HG02973 (cell line): ENCODE measurements around the gene LIN28A.
"Not testable (repeated sequence)": the region's sequence is repeated elsewhere in the genome, so short reads cannot be mapped to it uniquely, and the experiment has no call there.

ENCODE experiments used
- ATAC-seq: cut with Tn5 transposase; IDR thresholded peaks from one replicate; pipeline ENCODE4 v1.9.1; 2021; ENCODE audit warnings: moderate library complexity; ENCODE audit not compliant: unreplicated experiment

Gene LIN28A, protein sequence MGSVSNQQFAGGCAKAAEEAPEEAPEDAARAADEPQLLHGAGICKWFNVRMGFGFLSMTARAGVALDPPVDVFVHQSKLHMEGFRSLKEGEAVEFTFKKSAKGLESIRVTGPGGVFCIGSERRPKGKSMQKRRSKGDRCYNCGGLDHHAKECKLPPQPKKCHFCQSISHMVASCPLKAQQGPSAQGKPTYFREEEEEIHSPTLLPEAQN

DNA sequence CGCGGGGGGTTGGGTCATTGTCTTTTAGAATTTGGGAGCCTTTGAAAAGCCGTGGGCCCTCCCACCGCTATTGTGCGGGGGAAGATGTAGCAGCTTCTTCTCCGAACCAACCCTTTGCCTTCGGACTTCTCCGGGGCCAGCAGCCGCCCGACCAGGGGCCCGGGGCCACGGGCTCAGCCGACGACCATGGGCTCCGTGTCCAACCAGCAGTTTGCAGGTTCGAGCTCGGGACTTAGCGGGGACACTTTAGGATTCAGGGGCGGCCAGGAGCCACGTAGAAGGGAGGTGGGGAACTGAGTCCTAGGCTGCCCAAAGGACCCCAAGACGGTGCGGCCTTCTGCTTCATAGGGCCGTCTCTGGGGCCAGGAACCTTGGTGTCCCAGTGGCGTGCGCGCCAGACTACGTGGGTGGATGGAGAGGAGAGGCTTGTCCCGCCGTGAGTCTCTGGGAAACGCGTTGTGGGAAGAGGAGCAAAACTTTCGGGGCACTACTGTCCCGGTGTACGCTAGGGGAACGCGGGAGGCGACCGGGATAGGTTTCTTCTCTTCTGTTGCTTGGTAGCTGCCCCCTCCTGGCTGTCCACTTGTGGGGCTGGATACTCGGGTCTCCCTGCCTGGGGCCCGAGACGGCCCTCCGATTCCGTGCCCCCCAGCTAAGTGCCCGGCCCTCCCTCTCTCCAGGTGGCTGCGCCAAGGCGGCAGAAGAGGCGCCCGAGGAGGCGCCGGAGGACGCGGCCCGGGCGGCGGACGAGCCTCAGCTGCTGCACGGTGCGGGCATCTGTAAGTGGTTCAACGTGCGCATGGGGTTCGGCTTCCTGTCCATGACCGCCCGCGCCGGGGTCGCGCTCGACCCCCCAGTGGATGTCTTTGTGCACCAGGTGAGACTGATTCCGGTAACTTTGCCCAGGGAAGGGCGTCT is at the start of gene LIN28A:
TSS of gene LIN28A (plus strand) at position 112 of the 918 bp plus-strand sequence. CDS start at position 187, 75 bp downstream.
- no peak for ATAC-seq

DNA sequence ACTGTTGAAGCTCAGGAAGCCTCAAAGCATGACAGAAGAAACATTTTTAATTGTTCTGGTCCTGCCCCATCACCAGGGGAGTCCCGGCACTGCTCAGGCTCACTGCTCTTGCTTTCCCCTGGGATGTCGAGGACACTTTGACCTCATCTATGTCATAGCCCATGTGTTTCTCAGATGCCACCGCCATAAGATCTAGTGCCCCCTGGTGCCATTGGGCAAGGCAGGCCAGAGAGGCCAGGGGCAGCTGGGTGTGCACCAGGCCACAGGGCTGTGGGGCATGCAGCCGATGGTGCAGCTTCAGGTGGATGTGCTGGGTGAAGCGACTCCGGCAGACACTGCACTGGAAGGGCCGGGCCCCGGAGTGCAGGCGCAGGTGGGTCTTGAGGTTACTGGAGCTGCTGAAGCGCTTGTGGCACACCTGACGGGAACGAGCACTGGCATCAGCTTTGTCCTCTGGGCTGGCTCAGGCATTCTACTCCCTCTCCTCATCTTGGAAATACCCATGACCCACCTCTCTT is 49.0 kb upstream of the LIN28A start:
- ATAC-seq = no peak

DNA sequence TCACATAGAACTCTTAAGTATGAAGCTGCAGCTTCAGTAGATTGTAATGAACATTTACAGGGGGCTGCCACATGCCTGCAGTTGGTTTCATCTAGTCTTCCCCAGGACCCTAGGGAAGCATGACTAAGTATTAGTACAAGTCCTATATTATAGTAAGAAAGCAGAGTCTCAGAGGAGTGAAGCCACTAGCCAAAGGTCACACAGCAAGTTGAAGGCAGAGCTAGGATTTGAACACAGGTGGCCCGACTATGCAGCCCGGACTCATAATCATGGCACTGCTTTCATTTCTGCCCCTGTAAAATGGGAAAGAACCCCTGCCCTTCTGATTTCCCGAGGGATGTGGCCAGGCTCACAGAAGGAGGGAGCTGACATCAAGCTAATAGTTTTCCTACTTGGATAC is 48.3 kb upstream of the LIN28A start:
- no peak for ATAC-seq

DNA sequence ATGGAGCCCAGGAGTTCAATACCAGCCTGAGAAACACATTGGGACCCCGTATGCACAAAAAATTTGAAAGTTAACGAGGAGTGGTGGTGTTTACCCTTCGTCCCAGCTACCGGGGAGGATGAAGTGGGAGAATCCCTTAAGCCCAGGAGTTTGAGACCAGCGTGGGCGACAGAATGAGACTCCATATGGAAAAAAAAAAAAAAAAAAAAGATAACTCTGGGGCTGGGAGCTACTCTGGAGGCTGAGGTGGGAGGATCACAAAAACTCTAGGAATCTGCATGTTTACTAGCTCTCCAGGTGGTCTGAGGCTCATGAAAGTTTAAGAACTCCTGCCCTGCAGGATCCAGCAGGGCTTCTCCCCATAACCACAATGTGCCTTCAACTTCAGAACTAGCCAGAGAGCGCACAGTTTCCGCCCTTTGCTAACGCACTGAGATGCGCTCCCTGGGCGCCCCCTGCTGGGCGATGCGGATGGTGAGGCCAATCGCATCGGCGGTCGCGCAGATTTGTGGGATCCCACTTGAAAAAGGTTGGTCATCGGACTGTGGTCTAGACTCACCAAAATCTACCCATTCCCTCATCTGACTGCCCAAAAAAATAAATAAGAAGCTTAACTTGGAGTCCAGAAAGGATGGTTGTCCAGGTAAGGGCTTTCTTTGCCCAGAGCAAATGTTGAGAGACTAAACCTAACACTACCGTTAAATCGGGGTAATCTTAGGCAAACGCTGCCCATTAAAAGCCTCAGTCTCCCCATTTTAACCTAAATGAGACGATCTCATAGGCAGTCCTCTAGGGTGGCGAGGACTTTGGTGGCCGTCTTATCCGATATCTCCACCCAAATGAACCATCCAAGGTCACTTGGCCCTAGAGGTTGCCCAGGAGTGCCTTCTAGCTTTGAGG is 46.8 kb upstream of the LIN28A start:
- ATAC-seq = no peak

DNA sequence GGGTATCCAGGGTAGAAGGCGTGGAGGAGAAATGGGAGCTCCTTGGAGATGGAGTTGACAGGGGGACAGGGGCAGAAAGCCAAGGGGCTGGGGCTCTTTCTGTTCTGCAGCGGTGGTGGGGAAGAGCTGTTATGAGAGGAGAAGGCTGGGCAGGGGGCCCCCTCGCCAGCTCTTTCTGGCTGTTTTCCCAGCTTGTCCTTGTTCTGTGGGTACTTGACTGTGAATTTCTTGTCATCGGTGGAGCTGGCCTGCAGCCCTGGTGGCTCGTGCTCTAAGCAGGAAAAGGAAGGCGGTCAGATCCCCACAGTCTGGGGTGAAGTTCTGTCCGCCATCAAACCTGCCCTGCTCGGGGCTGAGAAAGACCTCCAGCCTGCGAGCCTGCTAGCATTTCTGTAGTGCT is 45.7 kb upstream of the LIN28A start:
- ATAC-seq = no peak

DNA sequence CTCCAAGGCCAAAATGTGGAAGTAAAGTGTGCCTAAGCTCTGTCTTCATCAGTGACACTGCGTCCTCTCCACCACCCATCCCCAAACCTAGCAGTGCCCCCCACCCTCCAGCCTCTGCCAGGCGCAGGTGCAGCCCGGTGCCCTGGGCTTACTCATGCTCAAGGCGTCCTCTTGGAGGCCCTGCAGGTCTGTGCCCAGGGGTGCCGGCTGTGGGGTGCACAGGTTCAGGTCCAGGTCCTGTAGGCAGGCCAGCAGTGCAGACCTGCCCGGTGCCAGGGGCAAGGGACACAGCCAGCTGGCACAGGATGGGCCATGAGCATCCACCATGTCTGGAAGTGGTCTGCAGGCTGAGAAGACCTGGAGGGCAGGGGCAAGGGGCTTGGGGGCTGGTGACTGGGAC is 43.2 kb upstream of the LIN28A start:
- ATAC-seq = no peak

DNA sequence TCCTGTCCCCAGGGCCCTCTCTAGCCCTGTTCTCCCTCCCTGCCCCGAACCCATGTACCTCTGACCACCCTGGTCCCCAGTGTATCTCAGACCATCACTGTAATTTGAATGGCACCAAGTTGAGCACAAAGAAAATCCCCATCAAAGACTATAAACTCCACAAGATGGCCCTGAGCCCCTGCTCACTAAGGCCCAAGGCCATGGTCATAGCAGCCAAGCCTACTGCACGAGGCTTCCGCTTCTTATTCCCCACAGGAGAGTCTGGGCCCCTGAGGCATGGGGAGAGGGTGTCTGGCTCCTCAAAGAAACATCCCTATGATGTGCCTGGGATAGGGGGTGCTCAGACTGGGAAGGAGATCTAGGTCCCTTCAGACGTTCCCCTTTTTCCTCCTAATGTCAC is 42.6 kb upstream of the LIN28A start:
- no peak for ATAC-seq

DNA sequence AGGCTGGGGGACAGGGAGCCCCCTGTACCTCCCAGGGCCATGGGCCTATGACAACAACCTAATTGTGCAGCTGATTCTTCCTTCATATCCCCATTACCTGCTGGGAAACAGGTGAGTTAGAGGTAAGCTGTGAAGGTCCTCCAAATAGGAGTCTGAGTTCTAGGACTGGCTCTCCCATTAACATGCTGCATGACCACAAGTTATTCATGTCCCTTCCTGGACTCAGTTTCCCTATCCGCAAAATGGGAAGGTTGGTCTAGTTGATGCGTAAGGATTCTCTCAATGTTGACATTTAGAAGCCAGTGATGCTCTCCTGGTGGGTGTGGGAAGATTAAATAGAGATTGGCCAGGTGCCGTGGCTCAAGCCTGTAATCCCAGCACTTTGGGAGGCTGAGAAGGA is 42.1 kb upstream of the LIN28A start:
- no peak for ATAC-seq

DNA sequence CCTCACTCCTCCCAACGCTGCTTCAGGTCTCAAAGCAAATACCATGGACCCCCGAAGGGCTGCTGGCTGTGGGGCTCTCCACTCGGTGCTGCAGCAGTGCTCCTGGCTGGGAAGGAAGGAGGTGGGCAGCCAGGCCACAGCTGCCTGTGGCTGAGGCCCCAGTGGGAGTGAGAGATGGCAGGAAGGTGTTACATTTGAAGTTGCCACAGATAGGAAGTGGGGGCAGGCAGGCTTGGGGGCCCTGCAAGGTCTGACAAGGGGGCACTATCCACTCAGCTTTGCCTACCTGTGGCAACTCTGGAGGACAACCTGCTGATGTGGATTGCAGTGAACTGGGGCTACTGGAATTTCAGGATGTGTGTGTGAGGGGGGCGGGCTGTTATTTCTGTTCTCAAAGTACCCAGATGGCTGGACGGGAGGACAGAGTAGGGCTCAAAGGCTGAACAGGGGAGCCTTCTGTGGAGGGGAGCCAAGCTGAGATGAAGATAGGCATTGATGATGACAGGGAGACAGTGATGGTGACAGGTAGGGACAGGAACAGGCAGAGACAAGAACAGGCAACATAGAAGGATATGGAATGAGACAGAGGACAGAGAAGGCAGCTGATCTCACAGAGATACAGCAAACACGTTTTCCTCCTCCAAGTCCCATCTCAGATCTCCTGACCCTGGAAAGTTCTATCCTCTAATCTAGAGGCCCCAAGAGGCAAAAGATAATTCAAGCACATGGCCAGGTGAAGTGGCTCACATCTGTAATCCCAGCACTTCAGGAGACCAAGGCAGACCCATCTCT is 39.8 kb upstream of the LIN28A start:
- ATAC-seq = no peak

DNA sequence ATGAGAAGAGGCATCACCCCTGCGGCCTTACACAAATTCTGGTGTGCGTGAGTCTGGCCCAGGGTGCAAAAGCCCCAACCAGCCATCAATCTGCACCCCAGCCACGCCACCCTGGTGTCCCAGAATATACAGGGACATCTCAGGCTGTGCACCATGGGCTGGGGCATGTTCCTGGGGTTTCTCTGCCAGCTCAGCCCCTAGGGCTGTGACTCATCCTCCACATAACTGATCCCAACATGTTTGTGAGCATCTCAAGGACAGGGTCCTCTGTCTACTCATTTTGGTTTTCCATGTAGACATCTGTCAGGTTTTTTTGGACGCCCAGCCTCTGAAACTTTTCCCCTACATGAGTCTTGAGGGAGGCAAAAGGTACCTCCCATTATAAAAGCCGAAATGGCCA is 38.6 kb upstream of the LIN28A start:
- ATAC-seq = no peak

DNA sequence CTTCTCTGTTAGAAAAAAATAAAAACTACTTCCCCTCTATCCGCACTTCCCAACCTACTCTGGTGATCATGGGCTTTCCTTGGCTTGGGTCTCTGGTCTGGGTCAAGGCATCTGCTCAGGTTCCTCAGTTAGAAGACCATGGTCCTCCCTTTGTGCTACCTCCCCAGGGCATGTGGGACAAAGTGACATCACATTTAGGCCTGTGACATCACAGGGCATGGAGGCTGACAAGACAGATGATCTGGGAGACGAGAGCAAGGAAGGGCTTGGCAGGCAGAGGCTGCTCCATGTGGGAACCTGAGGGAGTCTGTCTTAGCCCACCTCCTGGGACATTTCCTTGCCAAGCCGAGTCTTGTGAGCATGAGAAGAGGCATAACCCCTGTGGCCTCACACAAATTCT is 38.0 kb upstream of the LIN28A start, which contains the start of gene ZNF683:
TSS of gene ZNF683 (minus strand) at position 140 of the 400 bp plus-strand sequence. CDS start 4,179 bp downstream, outside the sequence.
- ATAC-seq = not testable (repeated sequence)

DNA sequence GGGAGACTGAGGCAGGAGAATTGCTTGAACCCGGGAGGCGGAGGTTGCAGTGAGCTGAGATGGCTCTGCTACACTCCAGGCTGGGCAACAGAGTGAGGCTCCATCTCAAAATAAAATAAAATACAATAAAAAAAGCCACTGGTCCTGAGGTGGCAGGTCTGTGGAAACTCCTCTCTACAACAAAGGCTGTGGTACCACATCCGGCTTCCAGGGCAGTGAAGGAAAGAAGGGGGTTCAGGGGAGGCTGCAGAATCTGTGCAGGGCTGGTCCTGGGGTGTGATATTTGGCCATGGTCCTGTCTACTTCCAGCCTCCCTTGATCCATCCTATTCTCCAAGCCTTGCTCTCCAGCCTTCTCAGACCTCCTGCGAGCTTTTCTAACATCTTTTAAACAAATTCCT is 37.3 kb upstream of the LIN28A start:
- no peak for ATAC-seq

DNA sequence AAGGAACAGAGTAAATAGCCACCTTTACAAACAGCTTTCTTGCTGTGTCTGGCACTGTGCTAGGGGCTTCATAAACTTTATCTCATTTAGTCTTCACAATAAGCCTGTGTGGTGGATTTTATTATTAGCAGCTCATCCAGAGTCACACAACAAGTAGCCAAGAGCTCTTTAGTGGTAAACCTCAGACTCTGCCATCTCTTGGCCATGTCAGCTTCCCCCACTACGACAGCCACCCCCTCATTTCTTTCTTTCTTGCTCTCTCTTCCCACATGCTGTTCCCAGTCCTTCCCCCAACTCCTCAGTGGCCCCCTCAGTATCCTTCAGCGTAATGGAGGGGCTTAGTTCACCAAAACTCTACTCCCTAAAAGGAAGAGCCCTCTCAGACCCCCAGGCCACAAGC is 36.8 kb upstream of the LIN28A start:
- ATAC-seq = no peak

DNA sequence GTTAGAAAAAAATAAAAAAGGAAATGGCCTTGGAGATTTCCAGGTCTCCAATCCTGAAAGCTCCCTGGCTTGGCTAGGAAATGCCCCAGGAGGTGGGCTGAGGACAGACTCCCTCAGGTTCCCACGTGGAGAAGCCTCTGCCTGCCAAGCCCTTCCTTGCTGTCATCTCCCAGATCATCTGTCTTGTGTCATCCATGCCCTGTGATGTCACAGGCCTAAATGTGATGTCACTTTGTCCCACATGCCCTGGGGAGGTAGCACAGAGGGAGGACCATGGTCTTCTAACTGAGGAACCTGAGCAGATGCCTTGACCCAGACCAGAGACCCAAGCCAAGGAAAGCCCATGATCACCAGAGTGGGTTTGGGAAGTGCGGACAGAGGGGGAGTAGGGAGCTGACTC is 36.3 kb upstream of the LIN28A start:
- ATAC-seq = not testable (repeated sequence)

DNA sequence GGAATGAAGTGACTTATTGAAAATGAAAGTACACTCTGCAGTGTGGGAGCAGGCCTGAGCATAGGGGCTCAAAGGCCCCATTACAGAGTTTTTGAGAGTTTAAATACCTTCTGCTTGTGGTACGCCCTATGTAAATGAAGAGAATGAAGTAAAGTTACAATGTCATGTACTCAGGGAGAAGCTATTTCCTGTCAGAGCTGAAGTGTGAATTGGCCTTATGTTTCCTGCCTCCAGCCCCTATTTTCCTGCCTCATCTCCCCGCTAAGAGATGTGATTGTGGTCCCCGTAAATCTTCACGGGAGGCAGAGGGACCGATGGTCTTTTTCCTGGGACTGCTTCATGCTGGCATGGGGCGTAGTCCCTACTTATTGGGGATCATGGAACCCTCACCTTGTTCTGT is 35.5 kb upstream of the LIN28A start:
- ATAC-seq = no peak

DNA sequence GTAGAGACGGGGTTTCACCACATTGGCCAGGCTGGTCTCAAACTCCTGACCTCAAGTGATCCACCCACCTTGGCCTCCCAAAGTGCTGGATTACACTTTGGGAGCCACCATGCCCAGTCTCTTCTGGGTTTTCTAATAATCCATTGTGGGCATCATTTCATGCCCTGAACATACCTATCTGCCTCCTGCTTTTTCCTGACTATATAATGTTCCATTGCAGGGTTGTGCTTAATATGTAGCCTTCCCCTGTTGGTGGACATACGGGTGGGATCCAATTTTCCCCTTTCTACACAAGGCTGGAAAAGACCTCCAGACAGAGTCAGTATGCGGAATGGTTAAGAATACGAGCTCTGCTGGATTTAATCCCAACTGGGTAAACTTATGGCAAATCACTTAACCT is 34.6 kb upstream of the LIN28A start:
- ATAC-seq = no peak

DNA sequence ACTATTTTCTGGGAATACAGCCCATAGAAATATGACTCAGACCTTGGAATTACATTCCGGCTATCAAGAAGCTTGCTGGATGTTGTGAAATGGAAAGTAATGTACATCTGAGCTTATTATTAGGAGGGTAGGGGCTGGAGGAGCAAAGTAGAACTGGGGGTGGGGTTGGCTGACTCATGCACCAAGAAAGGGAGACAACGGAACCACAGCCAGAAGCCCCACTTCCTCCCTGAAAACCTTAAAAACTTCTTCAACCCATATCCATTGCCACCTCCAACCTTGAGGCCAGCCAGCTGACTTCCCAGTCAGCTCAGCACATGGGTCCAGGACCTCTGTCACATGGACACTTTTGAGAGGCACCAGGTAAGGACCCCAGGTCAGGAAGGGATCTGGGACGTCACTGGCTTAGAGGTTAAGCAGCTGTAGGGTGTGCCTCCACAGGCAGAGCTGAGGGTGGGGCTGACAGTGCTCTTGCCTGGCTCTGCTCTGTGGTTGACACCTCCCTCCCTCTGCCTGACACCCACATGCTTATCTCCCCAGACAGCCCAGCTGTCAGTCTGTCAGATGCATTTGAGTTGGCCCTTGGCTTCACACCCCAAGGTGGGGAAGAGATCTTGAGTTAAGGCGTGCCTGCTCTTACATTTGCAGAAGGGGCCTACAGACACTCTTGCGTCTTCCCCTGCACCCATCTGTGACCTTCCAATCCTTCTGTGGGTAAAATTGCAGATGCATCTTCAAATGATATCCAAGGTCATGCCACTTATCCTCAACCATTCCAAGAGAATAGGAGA is 32.3 kb upstream of the LIN28A start:
- peak; percentile 66 for ATAC-seq

DNA sequence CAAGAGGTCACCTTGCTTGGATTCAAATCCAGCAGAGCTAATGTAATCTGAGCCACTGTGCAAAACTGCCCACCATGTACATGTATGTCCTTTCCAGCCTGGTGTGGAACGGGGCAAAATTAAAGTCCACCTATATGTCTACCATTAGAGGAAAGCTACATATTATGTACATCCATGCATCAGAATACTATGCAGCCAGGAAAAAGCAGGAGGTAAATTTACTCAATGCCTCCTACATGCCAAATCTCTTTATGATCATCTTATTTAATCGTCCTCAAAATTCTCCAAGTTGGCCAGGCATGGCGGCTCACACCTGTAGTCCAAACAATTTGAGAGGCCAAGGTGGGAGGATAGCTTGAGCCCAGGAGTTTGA is 31.8 kb upstream of the LIN28A start:
- no peak for ATAC-seq

DNA sequence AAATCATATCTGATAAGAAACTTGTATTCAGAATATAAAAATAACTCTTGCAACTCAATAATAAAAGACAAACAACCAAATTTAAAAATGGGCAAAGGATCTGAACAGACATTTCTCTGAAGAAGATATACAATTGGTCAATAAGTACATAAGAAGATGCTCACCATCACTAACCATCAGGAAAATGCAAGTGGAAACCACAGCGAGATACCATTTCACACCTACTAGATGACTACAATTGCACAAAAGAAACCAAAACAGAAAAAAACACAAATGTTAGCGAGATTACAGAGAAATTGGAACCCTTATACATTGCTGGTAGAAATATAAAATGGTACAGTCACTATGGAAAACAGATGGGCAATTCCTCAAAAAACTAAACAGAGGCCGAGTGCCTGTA is 26.5 kb upstream of the LIN28A start:
- ATAC-seq = no peak
